MG63 (cell line): ENCODE measurements around the gene WNK2. TPM values are rescaled to one million over a fixed set of nuclear protein-coding genes. Genes with fewer than 3 reads are reported as not detected.

Source experiments
- DNase-seq: peaks from one replicate; pipeline ENCODE4 v3.0.0-alpha.2; 2020
- H3K27me3 ChIP-seq: fragments of 250-450 bp; sonication (Bioruptor Pico); 2 replicates; pipeline ENCODE4 v1.5.1; 2020; ENCODE audit warnings: mild to moderate bottlenecking, moderate library complexity
- H3K36me3 ChIP-seq: fragments of 250-450 bp; sonication (Bioruptor Pico); 2 replicates; pipeline ENCODE4 v1.5.1; 2020; ENCODE audit warnings: mild to moderate bottlenecking, moderate library complexity
- H3K4me3 ChIP-seq: fragments of 250-450 bp; sonication (Bioruptor Pico); 2 replicates; pipeline ENCODE4 v1.5.1; 2020; ENCODE audit warnings: mild to moderate bottlenecking, moderate library complexity
- H3K9me3 ChIP-seq: fragments of 250-450 bp; sonication (Bioruptor Pico); 2 replicates; pipeline ENCODE4 v1.5.1; 2020; ENCODE audit warnings: mild to moderate bottlenecking, moderate library complexity
- total RNA-seq: library from RNA; depleted of rRNA; stranded (reverse); fragments of >200 nt; shearing (Covaris generic); gene quantifications from 2 replicates; pipeline ENCODE4 v1.2.3, GENCODE V29; 2014; ENCODE audit warnings: low replicate concordance

The WNK2 gene
- total RNA-seq, 1 experiment from 2014 or later, result 1.1 TPM

DNA sequence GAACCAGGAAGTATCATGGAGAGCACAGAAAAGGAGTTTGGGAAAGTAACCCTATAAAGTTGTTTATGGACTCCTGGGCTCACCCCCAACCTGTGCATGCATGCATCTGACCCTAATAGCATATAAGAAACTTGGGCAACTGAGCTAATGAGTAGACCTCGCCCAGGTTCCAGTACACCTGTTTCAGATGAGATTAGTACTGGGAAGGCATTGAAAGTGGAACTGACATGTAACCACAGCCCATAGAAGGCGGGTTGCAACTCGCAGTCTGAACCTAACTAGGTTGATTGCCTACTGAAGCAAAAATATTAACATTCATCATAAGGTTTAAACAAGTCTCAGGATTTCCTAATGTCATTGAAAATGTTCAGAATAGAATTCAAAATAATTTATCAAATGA lies 87.0 kb downstream of the WNK2 start:
- no peaks in the 10 kb centered on the region for H3K27me3 ChIP-seq
- H3K9me3 ChIP-seq, result no peaks in the 10 kb centered on the region
- no peak overlapping the region for H3K4me3 ChIP-seq
- no peaks in the 10 kb centered on the region for H3K36me3 ChIP-seq
- DNase-seq, result no peak

DNA sequence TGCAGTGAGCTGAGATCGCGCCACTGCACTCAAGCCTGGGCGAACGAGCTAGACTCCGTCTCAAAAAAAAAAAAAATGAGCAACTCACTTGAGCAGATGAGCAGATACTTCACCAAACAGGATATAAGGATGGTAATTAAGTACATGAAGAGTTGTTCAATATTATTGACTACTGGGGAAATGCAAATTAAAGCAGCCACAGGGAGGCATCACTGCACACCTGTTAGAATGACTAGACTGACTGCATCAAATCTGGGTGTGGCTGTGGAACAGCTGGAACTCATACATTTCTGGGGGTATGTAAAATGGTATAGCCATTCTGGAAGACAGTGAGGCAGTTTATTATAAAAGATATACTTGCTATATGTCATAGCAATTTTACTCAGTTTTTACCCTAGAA lies 93.0 kb downstream of the WNK2 start:
- Histone ChIP-seq H3K4me3 (no peak overlapping the region), H3K27me3 (peaks cover 7% of the 10 kb centered on the region; the same call in 1 of the 2 replicates), H3K36me3 (no peaks in the 10 kb centered on the region), H3K9me3 (no peaks in the 10 kb centered on the region)
- no peak for DNase-seq

DNA sequence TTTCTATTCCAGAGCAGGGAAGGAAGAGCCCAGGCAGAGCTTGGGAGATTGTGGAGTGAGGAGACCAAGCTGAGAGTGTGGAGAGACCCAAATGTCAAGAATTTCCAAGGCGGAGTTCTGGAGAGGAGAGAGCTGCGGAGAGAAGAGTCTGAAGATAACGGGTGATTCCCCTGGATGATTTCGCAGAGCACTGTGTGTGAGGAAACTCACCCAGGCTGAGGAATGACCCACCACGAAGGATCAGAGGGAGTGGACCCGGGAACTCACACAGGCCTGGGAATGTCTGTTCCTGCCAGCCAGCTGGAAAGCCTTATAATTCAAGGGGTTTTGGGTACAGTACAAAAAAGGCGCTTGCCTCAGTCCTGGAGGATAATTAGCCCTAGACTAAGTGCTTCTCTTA lies 94.2 kb downstream of the WNK2 start:
- Histone ChIP-seq H3K36me3 (no peaks in the 10 kb centered on the region), H3K9me3 (no peaks in the 10 kb centered on the region), H3K27me3 (peaks cover 7% of the 10 kb centered on the region; the same call in 1 of the 2 replicates), H3K4me3 (no peak overlapping the region)
- DNase-seq, result no peak

DNA sequence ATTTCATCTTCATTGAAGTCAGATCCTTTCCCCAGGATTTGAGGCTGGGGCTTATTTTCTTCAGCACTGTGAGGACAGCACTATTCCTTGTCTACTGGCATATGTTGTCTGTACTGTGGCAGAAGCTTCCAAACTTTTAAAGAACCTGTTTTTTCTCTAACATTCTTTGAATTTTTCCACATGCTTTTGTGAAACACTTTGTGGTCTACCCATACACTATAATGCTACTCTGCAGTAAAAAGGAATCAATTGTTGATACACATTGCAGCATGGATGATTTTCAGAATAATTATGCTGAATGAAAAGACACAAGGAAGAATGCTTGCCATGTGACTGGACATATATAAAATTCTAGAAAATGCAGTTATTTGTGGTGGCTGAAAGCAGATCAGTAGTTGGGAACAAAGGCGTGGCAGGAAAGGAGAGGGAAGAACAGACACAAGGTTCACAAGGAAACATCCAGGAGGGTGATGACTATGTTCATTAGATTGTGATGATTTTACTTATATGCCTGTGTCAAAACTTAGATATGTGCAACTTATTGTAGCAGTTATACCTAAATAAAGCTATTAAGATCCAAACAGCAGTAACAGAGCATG lies 96.8 kb downstream of the WNK2 start:
- no peak for DNase-seq
- Histone ChIP-seq H3K36me3 (no peaks in the 10 kb centered on the region), H3K9me3 (no peaks in the 10 kb centered on the region), H3K27me3 (peaks cover 7% of the 10 kb centered on the region; the same call in 1 of the 2 replicates), H3K4me3 (no peak overlapping the region)

DNA sequence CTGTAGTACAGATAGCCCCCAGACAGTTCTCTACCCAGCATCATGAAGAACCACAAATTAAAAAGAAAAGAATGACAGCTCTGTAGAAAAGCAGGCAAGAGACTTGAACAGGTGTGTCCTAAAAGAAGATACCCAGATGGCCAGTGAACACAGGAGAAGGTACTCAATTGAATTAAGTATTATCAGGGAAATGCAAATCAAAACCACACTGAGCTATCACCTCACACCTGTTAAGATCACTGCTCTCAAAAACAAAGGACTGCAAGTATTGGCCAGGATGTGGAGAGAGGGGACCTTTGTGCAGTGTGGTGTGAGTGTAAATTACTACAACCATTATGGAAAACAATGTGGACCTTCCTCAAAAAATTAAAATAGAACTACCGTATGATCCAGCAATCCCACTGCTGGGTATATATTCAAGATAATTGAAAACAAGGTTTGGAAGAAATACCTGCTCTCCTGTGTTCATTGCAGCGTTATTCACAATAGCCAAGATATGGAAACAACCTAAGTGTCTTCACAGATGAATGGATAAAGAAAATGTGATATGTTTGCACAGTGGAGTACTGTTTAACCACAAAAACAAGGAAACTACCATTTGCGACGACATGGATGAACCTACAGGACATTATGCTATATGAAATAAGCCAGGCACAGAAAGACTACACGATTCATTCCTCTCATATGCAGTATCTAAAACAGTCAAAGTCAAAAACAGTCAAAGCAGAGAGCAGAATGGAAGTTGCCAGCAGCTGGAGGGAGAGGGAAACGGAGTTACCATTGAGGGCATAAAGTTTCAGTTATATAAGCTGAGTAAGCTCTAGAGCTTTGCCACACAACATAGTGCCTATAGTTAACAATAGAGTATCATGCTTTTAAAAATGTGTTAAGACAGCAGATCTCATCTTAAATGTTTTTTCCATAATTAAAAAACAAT lies 102.6 kb downstream of the WNK2 start:
- peaks cover under 1% of the 10 kb centered on the region; the same call in 1 of the 2 replicates for H3K27me3 ChIP-seq
- H3K36me3 ChIP-seq, result no peaks in the 10 kb centered on the region
- H3K4me3 ChIP-seq, result no peak overlapping the region
- DNase-seq, result no peak
- H3K9me3 ChIP-seq, result no peaks in the 10 kb centered on the region

DNA sequence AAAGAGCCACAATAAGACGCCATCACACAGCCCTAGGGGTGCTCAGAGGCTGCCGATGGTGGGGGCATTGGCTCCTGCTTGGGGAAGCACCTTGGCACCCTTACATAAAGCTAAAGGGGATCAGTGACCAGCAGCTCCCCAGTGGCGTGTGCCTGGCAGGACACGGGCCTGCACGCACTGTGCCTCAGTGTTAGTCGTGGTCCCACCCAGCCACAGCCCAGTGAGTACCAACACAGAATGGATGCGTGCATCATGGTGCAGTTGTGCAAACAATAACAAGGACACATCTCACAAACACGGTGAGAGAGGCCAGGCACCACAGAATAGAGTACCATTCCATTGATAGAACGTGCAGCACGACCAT lies 103.2 kb downstream of the WNK2 start:
- no peaks in the 10 kb centered on the region for H3K27me3 ChIP-seq

DNA sequence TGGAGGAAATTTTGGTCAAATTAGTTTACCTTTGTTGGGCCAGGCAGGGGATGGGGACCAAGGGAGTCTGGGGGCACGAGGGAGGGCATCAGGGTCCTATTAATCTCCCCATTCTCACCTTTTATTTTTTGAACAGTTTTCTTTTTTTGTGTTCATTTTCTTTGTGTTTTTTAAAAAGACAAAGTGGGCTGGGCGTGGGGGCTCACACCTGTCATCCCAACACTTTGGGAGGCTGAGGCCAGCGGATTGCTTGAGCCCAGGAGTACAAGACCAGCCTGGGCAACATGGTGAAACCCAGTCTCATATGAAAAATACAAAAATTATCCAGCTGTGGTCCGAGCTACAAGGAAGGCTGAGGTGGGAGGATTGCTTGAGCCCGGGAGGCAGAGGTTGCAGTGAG lies 103.7 kb downstream of the WNK2 start:
- DNase-seq, result no peak
- no peaks in the 10 kb centered on the region for H3K9me3 ChIP-seq
- H3K27me3 ChIP-seq, result no peaks in the 10 kb centered on the region
- H3K4me3 ChIP-seq, result no peak overlapping the region
- no peaks in the 10 kb centered on the region for H3K36me3 ChIP-seq

More for the DNA sequence above, 103.2 kb downstream of the WNK2 start:
- H3K4me3 ChIP-seq, result no peak overlapping the region
- no peaks in the 10 kb centered on the region for H3K36me3 ChIP-seq
- no peaks in the 10 kb centered on the region for H3K9me3 ChIP-seq
- no peak for DNase-seq

DNA sequence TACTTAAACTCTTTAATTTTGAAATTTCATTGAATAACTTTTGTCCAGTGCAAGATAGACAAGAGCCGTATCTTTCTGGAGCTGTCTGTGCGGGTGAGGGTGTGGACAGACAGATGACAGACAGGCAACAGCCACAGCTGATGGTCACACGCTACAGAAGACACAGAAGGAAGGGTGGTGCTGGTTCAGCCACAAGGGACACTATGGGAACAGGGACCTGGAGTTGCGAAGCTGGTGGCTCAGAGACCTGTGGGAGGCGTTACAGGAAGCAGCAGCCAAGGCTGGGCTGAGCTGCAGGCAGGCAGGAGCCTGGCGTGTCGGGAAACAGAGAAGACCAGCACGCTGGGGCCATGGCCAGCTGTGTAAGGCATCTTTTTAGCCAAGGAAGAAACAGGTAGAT lies 104.4 kb downstream of the WNK2 start:
- DNase-seq, result no peak
- Histone ChIP-seq H3K4me3 (no peak overlapping the region), H3K36me3 (no peaks in the 10 kb centered on the region), H3K27me3 (no peaks in the 10 kb centered on the region), H3K9me3 (no peaks in the 10 kb centered on the region)

DNA sequence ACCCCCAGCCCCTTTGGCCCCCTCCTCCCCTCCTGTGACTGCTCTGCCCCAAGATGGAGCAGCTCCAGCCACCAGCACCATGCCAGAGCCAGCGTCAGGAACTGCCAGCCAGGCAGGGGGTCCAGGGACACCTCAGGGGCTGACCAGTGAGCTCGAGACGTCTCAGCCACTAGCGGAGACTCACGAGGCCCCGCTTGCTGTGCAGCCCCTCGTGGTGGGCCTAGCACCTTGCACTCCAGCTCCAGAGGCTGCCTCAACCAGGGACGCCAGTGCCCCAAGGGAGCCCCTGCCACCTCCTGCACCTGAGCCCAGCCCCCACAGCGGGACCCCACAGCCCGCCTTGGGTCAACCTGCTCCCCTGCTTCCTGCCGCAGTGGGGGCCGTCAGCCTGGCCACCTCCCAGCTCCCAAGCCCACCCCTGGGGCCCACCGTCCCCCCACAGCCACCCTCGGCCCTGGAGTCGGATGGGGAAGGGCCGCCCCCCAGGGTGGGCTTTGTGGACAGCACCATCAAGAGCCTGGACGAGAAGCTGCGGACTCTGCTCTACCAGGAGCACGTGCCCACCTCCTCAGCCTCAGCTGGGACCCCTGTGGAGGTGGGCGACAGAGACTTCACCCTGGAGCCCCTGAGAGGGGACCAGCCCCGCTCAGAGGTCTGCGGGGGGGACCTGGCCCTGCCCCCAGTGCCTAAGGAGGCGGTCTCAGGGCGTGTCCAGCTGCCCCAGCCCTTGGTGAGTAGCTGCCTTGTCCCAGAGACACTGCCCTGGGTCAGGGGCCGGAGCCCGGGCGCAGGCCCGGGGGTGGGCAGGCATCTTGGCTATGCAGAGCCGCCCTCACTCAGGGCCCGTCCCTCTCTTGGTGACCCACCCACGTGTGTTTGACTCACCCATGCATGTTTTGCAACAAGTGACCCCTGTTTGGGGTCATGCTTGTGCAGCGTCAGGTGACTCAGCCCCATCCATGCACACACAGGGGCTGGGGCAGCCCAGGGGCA lies 105.2 kb downstream of the WNK2 start:
- Histone ChIP-seq H3K9me3 (no peaks in the 10 kb centered on the region), H3K36me3 (no peaks in the 10 kb centered on the region), H3K27me3 (no peaks in the 10 kb centered on the region), H3K4me3 (no peak overlapping the region)
- DNase-seq, result peak; percentile 40

DNA sequence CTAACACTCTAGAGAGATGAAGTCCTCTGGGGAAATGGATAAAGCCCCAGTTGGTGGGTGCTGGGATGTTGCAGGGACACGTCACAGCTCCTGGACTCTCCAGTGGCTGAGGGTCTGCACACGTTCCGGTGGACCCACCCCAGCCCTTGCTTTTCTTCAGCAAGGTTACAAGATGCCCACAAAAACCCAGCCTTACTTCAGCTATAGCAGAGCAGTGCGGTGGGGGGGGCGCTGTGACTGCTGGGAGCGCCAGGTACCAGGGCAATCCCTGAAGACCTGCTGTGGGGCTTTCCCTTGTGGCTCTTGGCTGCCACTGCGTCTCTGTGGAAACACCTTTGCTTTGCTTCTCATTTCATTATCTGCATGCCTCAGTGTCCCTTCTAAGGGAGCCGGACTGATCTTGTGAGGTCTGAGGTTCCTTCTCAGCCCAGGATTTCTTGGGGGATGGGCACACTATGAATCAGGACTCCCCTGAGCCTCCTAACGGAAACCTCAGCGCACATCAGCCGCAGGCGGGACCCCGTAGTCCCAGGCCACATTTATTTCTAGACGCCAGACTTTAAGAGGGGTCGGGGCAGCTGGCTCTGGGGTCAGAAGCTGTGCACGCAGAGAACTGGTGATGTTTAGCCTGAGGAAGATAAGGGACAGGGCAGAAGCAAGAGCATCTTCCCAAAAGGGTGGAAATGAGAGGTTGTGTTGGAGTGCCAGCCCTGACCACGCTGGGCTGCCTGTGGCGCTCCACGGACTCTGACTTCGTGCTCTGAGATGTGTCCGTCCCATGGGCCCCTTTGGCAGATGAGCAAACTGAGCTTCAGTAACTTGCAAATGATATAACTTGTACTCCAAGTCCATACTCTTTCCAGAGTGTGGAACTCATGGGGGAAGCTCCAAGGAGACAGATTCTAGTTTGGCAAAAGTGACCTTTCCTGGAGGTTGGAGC lies 106.8 kb downstream of the WNK2 start:
- Histone ChIP-seq H3K4me3 (no peak overlapping the region), H3K27me3 (no peaks in the 10 kb centered on the region), H3K36me3 (no peaks in the 10 kb centered on the region), H3K9me3 (no peaks in the 10 kb centered on the region)
- no peak for DNase-seq

DNA sequence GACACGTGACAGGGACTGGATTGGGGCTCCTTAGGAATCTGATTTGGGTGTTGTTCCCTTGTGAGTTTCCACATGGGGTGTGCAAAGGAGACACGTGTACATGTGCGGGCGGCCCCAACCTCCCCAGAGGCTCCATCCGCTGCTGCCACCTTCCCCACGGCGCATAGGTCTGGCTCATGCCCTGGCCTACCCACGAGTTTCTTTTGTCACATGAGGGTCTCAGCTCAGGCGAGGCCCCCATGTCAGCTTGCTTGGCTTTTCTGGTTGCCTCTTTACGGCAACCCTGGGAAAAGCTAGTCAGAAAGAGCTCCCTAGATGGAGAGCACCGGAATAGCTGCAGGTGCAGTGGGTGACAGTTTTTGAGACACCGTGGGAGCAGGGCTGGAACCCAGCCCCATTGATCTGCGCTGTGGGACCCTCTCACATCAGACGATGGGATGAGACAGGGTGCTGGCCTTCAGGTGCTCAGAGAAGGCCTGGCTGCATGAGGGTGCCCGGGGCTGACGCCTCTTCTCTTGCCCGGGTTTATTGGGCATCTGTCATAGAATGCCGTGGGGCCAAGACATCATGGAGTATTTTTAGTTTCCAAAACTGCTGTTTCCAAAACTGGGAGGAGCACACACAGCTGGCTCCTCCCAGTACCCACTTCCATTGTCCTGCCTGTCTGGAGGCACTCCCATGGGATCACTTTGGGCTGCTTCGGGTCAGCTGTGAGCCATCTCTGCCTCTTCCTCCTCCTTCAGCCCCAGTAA lies 107.8 kb downstream of the WNK2 start:
- H3K9me3 ChIP-seq, result no peaks in the 10 kb centered on the region
- no peak overlapping the region for H3K4me3 ChIP-seq
- H3K27me3 ChIP-seq, result no peaks in the 10 kb centered on the region
- H3K36me3 ChIP-seq, result no peaks in the 10 kb centered on the region
- no peak for DNase-seq

DNA sequence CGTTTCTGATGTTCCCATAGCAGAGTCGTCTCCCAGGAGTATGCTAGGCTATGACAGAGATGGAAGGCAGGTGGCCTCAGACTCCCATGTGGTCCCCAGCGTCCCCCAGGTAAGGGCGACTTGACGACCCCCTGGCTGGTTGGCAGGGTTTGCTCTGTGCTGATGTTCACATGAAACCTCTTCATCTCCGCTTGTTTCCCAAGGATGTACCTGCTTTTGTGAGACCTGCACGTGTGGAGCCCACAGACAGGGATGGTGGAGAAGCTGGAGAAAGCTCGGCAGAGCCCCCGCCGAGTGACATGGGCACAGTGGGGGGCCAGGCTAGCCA lies 108.3 kb downstream of the WNK2 start:
- no peaks in the 10 kb centered on the region for H3K9me3 ChIP-seq
- DNase-seq, result no peak

DNA sequence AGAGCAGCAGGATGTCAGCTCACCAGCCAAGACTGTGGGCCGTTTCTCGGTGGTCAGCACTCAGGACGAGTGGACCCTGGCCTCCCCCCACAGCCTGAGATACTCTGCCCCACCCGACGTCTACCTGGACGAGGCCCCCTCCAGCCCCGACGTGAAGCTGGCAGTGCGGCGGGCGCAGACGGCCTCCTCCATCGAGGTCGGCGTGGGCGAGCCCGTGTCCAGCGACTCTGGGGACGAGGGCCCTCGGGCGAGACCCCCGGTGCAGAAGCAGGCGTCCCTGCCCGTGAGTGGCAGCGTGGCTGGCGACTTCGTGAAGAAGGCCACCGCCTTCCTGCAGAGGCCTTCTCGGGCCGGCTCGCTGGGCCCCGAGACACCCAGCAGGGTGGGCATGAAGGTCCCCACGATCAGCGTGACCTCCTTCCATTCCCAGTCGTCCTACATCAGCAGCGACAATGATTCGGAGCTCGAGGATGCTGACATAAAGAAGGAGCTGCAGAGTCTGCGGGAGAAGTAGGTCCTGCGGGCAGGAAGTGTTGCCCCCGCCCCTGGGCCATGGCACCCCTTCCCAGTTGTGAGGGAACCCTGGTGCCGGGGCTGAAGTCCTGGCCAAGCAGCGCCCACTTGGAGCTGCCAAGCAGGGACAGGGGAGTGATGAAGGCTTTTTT lies 108.9 kb downstream of the WNK2 start:
- Histone ChIP-seq H3K36me3 (no peaks in the 10 kb centered on the region), H3K27me3 (no peaks in the 10 kb centered on the region), H3K4me3 (no peak overlapping the region), H3K9me3 (no peaks in the 10 kb centered on the region)
- DNase-seq, result no peak

More for the DNA sequence above, 108.3 kb downstream of the WNK2 start:
- H3K36me3 ChIP-seq, result no peaks in the 10 kb centered on the region
- H3K27me3 ChIP-seq, result no peaks in the 10 kb centered on the region
- no peak overlapping the region for H3K4me3 ChIP-seq

DNA sequence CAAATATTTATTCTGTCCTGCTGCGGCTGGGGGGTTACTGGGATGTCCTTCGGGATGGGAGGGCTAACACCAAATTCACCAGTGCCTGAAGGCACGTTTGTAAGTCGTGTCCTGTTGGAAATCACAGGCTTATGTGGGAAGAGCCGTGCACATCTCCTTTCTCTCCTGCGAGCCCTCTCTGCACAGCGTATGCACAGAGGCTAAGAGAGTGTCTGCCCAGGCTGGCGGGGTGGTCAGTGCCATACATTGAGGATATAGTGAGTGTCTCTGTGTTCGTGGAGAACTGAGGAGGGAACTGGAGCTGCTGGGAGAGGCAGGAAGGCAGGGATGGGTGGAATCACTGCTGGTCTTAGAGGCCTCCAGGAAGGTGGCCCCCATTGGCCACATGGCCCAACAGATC lies 110.1 kb downstream of the WNK2 start:
- Histone ChIP-seq H3K9me3 (no peaks in the 10 kb centered on the region), H3K27me3 (no peaks in the 10 kb centered on the region), H3K36me3 (no peaks in the 10 kb centered on the region), H3K4me3 (no peak overlapping the region)
- DNase-seq, result no peak

DNA sequence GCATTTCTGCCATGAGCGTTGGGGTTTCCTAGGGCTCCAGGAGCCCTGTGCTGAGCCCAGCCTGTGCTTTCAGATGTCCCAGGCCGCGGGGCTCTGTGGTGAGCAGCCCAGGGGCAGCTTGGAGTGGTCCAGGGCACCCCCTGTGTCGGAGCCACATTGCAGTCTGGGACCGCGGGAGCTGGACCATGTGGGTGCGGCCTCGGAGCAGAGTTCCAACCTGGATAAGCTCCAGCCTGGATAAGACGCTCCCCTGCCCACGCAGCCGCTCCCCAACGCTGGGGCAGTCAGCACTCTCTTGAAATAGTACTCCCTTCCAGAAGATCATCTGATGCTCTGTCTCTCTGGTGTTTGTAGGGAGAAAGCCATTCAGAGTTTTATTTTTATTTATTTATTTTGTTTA lies 111.1 kb downstream of the WNK2 start:
- H3K9me3 ChIP-seq, result no peaks in the 10 kb centered on the region
- H3K4me3 ChIP-seq, result no peak overlapping the region
- no peaks in the 10 kb centered on the region for H3K27me3 ChIP-seq
- H3K36me3 ChIP-seq, result no peaks in the 10 kb centered on the region
- DNase-seq, result no peak
